Kidney epithelial cell (primary cell): Measurements from ENCODE around the gene SENP2. TPM values are rescaled to one million over a fixed set of nuclear protein-coding genes. Genes with fewer than 3 reads are reported as not detected.
"Not testable (repeated sequence)": the region's sequence is repeated elsewhere in the genome, so short reads cannot be mapped to it uniquely, and the experiment has no call there.

Source experiments
- DNase-seq: peaks from one replicate; pipeline ENCODE4 v3.0.0-alpha.2; 2010; ENCODE audit warnings: low read depth
- H3K27me3 ChIP-seq: 2 replicates; pipeline ENCODE4 v1.6.0; 2011; ENCODE audit warnings: low read length; ENCODE audit not compliant: control insufficient read depth, insufficient read depth
- H3K36me3 ChIP-seq: 2 replicates; pipeline ENCODE4 v1.5.1; 2011; ENCODE audit warnings: low read length; ENCODE audit not compliant: control insufficient read depth, insufficient read depth
- H3K4me3 ChIP-seq: 2 replicates; pipeline ENCODE4 v1.5.1; 2011; ENCODE audit warnings: low read depth, mild to moderate bottlenecking, control low read depth, low read length
- CTCF ChIP-seq: IDR thresholded peaks from 2 replicates; pipeline ENCODE4 v1.5.1; 2011; ENCODE audit warnings: mild to moderate bottlenecking, moderate library complexity, low read length, control low read depth, inconsistent platforms; ENCODE audit not compliant: insufficient read depth, poor library complexity, severe bottlenecking
- total RNA-seq: library from RNA; depleted of rRNA; stranded (reverse); fragments of >200 nt; gene quantifications from 2 replicates; pipeline ENCODE4 v1.2.3, GENCODE V29; 2015

SENP2 gene
- total RNA-seq, 1 donor from 2014 or later = 22.3 TPM

- no peak within 1 kb of the TSS for H3K4me3 ChIP-seq
- no peaks in the 10 kb centered on the region for H3K27me3 ChIP-seq
- TF ChIP-seq CTCF = no peak
- no peaks in the 10 kb centered on the region for H3K36me3 ChIP-seq
- no peak for DNase-seq
Measured at GRCh38 chr3:185552358-185552877, 33.7 kb upstream of the SENP2 start, which contains the start of gene LIPH. TSS of gene LIPH (minus strand) at chr3:185552588. CDS start at chr3:185552471, 117 bp downstream.

DNA sequence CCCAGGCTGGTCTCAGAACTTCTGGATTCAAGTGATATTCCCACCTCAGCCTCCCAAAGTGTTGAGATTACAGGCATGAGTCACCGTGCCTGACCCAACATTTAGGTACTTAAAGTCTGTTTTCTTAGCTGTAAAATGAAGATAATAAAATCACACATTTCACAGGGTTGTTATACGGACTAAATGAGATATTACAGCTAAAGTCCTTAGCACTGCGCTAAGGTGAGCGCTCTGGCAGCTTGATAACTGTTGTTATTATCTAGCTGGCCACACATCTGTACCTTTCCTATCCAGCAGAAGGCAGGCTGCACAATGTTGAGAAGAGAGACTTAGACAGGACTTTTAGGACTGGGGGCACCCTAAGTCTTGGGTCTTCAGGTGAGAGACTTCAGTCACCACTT, 31.0 kb upstream of the SENP2 start:
- Histone ChIP-seq H3K36me3 (no peaks in the 10 kb centered on the region), H3K4me3 (no peak overlapping the region), H3K27me3 (no peaks in the 10 kb centered on the region)
- DNase-seq = no peak
- no peak for TF ChIP-seq CTCF

DNA sequence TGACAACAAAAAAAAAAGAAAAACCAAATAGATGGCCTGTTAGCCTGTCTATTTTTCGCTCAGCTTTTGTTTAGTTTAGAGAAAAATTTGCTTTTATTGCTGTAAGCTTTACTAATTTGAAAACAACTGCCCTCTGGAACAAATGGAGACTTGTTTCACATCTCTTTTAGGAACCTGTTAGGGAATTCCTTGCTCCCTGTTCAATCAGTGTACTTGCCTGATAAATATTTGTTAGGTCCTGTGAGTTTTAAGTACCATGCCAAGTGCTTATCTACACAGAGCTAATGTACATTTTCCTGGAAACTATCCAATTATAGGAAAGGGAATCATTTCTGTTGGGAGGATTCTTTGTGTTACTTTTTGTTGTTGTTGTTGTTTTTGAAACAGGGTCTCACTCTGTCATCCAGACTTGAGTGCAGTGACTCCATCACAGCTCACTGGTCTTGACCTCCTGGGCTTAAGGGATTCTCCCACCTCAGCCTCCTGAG, 30.2 kb upstream of the SENP2 start:
- no peaks in the 10 kb centered on the region for H3K27me3 ChIP-seq
- no peak for DNase-seq
- TF ChIP-seq CTCF = no peak
- no peak overlapping the region for H3K4me3 ChIP-seq
- H3K36me3 ChIP-seq = no peaks in the 10 kb centered on the region

DNA sequence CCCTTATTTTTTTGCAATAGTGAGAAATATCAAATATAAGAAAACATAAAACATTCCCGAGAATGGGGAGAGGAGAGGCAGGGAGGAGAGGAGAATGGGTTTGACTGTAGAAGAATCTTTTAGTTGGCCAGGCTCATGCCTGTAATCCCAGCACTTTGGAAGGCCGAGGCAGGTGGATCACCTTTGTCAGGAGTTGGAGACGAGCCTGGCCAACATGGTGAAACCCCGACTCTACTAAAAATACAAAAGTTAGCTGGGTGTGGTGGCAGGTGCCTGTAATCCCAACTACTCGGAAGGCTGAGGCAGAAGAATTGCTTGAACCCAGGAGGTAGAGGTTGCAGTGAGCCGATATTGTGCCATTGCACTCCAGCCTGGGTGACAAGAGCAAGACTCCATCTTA, 29.5 kb upstream of the SENP2 start:
- not testable (repeated sequence) for H3K27me3 ChIP-seq, DNase-seq, H3K36me3 ChIP-seq, H3K4me3 ChIP-seq

DNA sequence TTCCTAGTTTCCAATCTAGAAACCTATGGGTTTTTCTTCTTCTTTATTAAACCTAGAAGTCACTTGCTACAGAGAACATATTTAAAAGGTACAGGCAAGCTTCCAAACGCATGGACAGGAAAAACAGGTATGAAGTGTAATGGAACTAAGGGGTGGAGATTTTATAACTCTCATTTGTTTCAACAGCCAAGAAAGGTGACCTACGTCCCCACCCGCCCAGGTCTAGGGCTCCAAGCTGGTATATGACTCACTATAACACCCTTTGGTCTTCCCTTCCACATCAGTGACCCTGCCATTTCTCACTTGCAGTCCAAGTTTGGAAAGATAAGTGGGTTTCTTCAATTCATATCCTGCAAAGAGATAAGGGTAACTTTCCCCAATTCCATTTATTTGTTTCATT, 27.7 kb upstream of the SENP2 start:
- no peak for TF ChIP-seq CTCF
- H3K27me3 ChIP-seq = no peaks in the 10 kb centered on the region
- H3K36me3 ChIP-seq = no peaks in the 10 kb centered on the region
- no peak overlapping the region for H3K4me3 ChIP-seq
- no peak for DNase-seq

GRCh38 chr3:185559706-185560090, 26.4 kb upstream of the SENP2 start:
- Histone ChIP-seq H3K4me3 (no peak overlapping the region), H3K36me3 (no peaks in the 10 kb centered on the region), H3K27me3 (no peaks in the 10 kb centered on the region)
- DNase-seq = no peak
- no peak for TF ChIP-seq CTCF
